Transverse colon (tissue), 3 donors: ENCODE measurements around the gene RANBP10.

Experiments
- CTCF ChIP-seq, 5 experiments: fragments of 200-600 bp in 3 of 5; fragments of 450-650 bp in 2 of 5; sonication (generic) in 3 of 5; IDR thresholded peaks; 1 replicate in 2 of 5; 2 replicates in 3 of 5; pipeline ENCODE4 v1.5.1; 2016 to 2017; ENCODE audit warnings: antibody characterized with exemption in 5 of 5, inconsistent platforms in 3 of 5, mild to moderate bottlenecking in 2 of 5, moderate library complexity in 1 of 5
- EP300 ChIP-seq: sonication (generic); formaldehyde crosslinking; IDR thresholded peaks from one replicate; pipeline ENCODE4 v1.6.1; 2017; ENCODE audit warnings: antibody characterized with exemption, low read depth
- POLR2A ChIP-seq: fragments of 450-650 bp; IDR thresholded peaks from one replicate; pipeline ENCODE4 v1.6.1; 2016; ENCODE audit warnings: antibody characterized with exemption, mild to moderate bottlenecking, moderate library complexity

DNA sequence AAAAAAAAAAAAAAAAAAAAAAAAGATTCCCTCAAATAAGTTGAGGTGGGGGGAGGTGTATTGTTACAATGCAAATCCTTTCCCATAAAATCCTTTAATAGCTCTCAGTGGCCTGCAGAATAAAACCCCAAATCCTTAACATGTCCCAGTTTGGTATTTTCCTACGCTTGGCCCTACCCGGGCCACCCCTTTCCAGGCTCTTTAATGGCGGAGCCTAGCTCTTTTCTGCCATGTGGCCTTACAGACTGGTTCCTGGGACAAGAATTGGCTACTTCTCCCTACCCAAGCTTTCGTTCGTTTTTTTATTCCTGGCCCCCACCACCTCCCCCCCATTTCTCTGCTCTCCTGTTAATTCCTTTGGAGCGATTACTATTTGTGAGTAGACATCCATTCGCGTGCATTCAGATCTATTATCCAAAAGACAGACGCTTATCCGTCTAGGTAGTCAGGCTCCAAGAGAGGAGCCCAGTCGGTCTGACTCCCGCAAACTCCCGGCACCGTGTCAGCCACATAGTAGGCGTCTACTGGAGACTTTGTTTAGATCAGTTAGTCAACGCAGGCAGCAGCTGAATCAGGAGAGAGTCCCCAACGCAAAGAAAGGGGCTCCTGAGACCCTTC, 34.9 kb upstream of the RANBP10 start:
- TF ChIP-seq CTCF (IDR thresholded peaks at IDR 0.05) (no peak), POLR2A (no peak), EP300 (no peak)
